CD4-positive, alpha-beta memory T cell (primary cell): ENCODE data around the gene MIB1. TPM values are rescaled to one million over a fixed set of nuclear protein-coding genes. Genes with fewer than 3 reads are reported as not detected.
A peak's percentile ranks its signal among the peaks of the same experiment; 100 is the strongest.

Source experiments
- CTCF ChIA-PET: fragments of 350-600 bp; sonication (Branson Sonifier 250); formaldehyde crosslinking; loops from one replicate; lab custom pipeline; 2021; ENCODE audit warnings: inconsistent platforms; ENCODE audit not compliant: partially characterized antibody; lab: Charles Lee
- POLR2A ChIA-PET: fragments of 350-600 bp; sonication (Branson Sonifier 250); formaldehyde crosslinking; loops from one replicate; lab custom pipeline; 2021; ENCODE audit not compliant: partially characterized antibody; lab: Charles Lee
- DNase-seq, 5 donors: peaks; one replicate each; pipeline versions ENCODE4 v3.0.0 to v3.0.0-alpha.2; 2020 to 2022; ENCODE audit warnings: mixed read lengths in 1 of 5
- H3K27ac ChIP-seq: one replicate; pipeline ENCODE4 v1.7.0; 2013; ENCODE audit warnings: low read depth, low read length
- H3K27me3 ChIP-seq: 2 replicates; pipeline ENCODE4 v1.7.0; 2013; ENCODE audit warnings: mild to moderate bottlenecking, low read length, moderate library complexity; ENCODE audit not compliant: insufficient read depth
- H3K36me3 ChIP-seq: 2 replicates; pipeline ENCODE4 v1.7.0; 2013; ENCODE audit warnings: mild to moderate bottlenecking, low read length, moderate library complexity; ENCODE audit not compliant: insufficient read depth
- H3K4me1 ChIP-seq: 2 replicates; pipeline ENCODE4 v1.7.0; 2013; ENCODE audit warnings: mild to moderate bottlenecking, low read length, moderate library complexity; ENCODE audit not compliant: insufficient read depth
- H3K4me3 ChIP-seq, 2 donors: one replicate each; pipeline ENCODE4 v1.7.0; 2013; ENCODE audit warnings: low read length in 2 of 2, mild to moderate bottlenecking in 1 of 2
- H3K9me3 ChIP-seq, 2 donors: one replicate each; pipeline ENCODE4 v1.7.0; 2013; ENCODE audit warnings: low read length in 2 of 2, control low read depth in 1 of 2; ENCODE audit not compliant: control insufficient read depth in 1 of 2
- H3K27ac Mint-ChIP-seq, 7 donors: one replicate each; pipeline ENCODE4 v1.8.0; 2020 to 2021; ENCODE audit warnings: mixed read lengths in 7 of 7, mild to moderate bottlenecking in 6 of 7, inconsistent platforms in 3 of 7, moderate library complexity in 3 of 7
- H3K27me3 Mint-ChIP-seq, 2 donors: one replicate each; pipeline ENCODE4 v1.8.0; 2020 to 2021; ENCODE audit warnings: mixed read lengths in 2 of 2
- H3K36me3 Mint-ChIP-seq, 2 donors: one replicate each; pipeline ENCODE4 v1.8.0; 2020 to 2021; ENCODE audit warnings: mixed read lengths in 2 of 2, inconsistent platforms in 1 of 2, mild to moderate bottlenecking in 1 of 2
- H3K4me1 Mint-ChIP-seq, 4 donors: one replicate each; pipeline ENCODE4 v1.8.0; 2020 to 2021; ENCODE audit warnings: mixed read lengths in 4 of 4, mild to moderate bottlenecking in 1 of 4
- H3K4me3 Mint-ChIP-seq, 8 donors: one replicate each; pipeline ENCODE4 v1.8.0; 2020 to 2021; ENCODE audit warnings: mixed read lengths in 8 of 8, mild to moderate bottlenecking in 7 of 8, moderate library complexity in 6 of 8, inconsistent platforms in 3 of 8
- H3K9me3 Mint-ChIP-seq, 8 donors: one replicate each; pipeline ENCODE4 v1.8.0; 2020 to 2021; ENCODE audit warnings: mixed read lengths in 8 of 8, mild to moderate bottlenecking in 5 of 8, inconsistent platforms in 3 of 8, moderate library complexity in 1 of 8
- intact Hi-C: fragments of 100-400 bp; cut with micrococcal nuclease; formaldehyde crosslinking; loops from one replicate; pipeline ENCODE4 v1.15.1; 2023
- polyA plus RNA-seq, 2 donors: library from polyadenylated mRNA; unstranded; fragments of 300-500 nt; fragmentation: Illumina TruSeq; gene quantifications; one replicate each; pipeline ENCODE4 v1.2.3, GENCODE V29; 2021
- total RNA-seq, 2 experiments: library from RNA; stranded (reverse); gene quantifications; one replicate each; pipeline ENCODE4 v1.2.3, GENCODE V29; 2021

MIB1 gene
- total and polyA plus RNA-seq, 4 experiments from 2014 or later: 6.7 to 39.0 (median 22.6) TPM

- H3K27me3 Mint-ChIP-seq: no peaks in the 10 kb centered on the region
- no peak overlapping the region for H3K4me3 ChIP-seq
- H3K36me3 ChIP-seq: peaks cover 4% of the 10 kb centered on the region
- no peaks in the 10 kb centered on the region for H3K4me1 Mint-ChIP-seq
- H3K9me3 ChIP-seq: no peaks in the 10 kb centered on the region
- CTCF ChIA-PET: no interaction called here
- H3K27ac ChIP-seq: no peak overlapping the region
- intact Hi-C loops: no loop called here
- H3K36me3 Mint-ChIP-seq: peaks cover 34 to 46% of the 10 kb centered on the region in 2 donors
- no peaks in the 10 kb centered on the region for H3K9me3 Mint-ChIP-seq
- H3K4me1 ChIP-seq: no peaks in the 10 kb centered on the region
- POLR2A ChIA-PET: no interaction called here
- H3K27me3 ChIP-seq: no peaks in the 10 kb centered on the region
- DNase-seq: no peak
- H3K4me3 Mint-ChIP-seq: no peak overlapping the region
- H3K27ac Mint-ChIP-seq: no peak overlapping the region
Observed at GRCh38 chr18:21865043-21865442, 124.5 kb downstream of the MIB1 start.

DNA sequence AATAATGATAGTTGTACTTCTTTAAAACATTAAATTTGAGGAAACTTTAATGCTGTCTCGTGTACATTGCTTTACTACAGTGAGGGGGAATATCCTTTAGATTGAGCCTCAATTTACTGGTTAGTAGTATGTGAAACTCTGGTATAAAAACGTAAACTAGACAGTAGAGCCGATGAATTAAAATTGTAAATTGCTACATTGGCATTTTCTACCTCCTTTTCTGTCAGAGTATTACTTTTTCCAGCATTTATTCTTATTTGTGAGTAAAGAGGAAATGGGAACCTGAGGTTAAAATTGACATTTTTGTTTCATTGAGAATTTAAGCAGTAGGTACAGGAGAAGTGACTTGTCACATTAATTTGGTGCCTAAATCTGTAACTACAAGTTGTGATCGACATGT, 128.2 kb downstream of the MIB1 start:
- H3K36me3 ChIP-seq: peaks cover 4% of the 10 kb centered on the region
- no peak overlapping the region for H3K4me3 ChIP-seq
- DNase-seq: no peak
- no peak overlapping the region for H3K27ac ChIP-seq
- Mint-ChIP-seq H3K27ac (no peak overlapping the region), H3K36me3 (peaks cover 20 to 34% of the 10 kb centered on the region in 2 donors), H3K9me3 (peaks cover 0 to 5% (median 0%) of the 10 kb centered on the region in 8 donors), H3K4me3 (no peak overlapping the region), H3K4me1 (no peaks in the 10 kb centered on the region), H3K27me3 (no peaks in the 10 kb centered on the region)
- no peaks in the 10 kb centered on the region for H3K27me3 ChIP-seq
- POLR2A ChIA-PET: no interaction called here
- H3K9me3 ChIP-seq: no peaks in the 10 kb centered on the region
- no peaks in the 10 kb centered on the region for H3K4me1 ChIP-seq
- CTCF ChIA-PET: interaction anchor here (0.9 kb wide), 1 partner anchor 29 kb away, joined by 3 read pairs; no protein-coding TSS in a partner anchor
- intact Hi-C loops: no loop called here

DNA sequence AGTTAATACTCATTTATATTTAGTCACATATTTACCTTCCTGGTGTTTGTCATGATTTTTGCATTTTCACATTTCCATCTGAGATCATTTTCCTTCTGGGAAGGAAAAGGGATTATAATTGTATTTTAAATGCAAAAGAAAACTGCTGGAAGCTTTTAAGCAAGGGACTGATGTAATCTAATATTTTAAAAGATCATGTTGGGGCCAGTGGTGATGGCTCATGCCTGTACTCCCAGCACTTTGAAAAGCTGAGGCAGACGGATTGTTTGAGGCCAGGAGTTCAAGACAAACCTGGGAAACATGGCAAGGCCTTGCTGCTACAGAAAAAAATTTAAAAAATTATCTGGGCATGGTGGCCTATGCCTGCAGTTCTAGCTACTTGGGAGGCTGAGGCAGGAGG, 149.0 kb downstream of the MIB1 start:
- POLR2A ChIA-PET: no interaction called here
- Histone ChIP-seq H3K9me3 (no peaks in the 10 kb centered on the region), H3K36me3 (no peaks in the 10 kb centered on the region), H3K4me1 (no peaks in the 10 kb centered on the region), H3K4me3 (no peak overlapping the region), H3K27ac (no peak overlapping the region), H3K27me3 (no peaks in the 10 kb centered on the region)
- Mint-ChIP-seq H3K9me3 (peaks cover 0 to 9% (median 1%) of the 10 kb centered on the region in 8 donors), H3K4me3 (no peak overlapping the region), H3K27ac (no peak overlapping the region), H3K27me3 (peaks cover 6 to 9% of the 10 kb centered on the region in 2 donors), H3K36me3 (no peaks in the 10 kb centered on the region), H3K4me1 (no peaks in the 10 kb centered on the region)
- DNase-seq: no peak
- CTCF ChIA-PET: no interaction called here
- intact Hi-C loops: no loop called here

- POLR2A ChIA-PET: no interaction called here
- Mint-ChIP-seq H3K4me1 (peaks cover 0 to 7% (median 1%) of the 10 kb centered on the region in 4 donors), H3K27ac (no peak overlapping the region), H3K4me3 (no peak overlapping the region), H3K27me3 (peaks cover 8 to 13% of the 10 kb centered on the region in 2 donors), H3K9me3 (peaks cover 0 to 5% (median 0%) of the 10 kb centered on the region in 8 donors), H3K36me3 (no peaks in the 10 kb centered on the region)
- no peaks in the 10 kb centered on the region for H3K27me3 ChIP-seq
- CTCF ChIA-PET: no interaction called here
- intact Hi-C loops: loop anchor here (5.0 kb wide), 1 partner anchor 808 kb away; no protein-coding TSS in a partner anchor
- DNase-seq: no peak
- no peak overlapping the region for H3K27ac ChIP-seq
- no peak overlapping the region for H3K4me3 ChIP-seq
- H3K9me3 ChIP-seq: no peaks in the 10 kb centered on the region
- no peaks in the 10 kb centered on the region for H3K36me3 ChIP-seq
- no peaks in the 10 kb centered on the region for H3K4me1 ChIP-seq
Observed at GRCh38 chr18:21894619-21895367, 154.2 kb downstream of the MIB1 start.

- H3K27ac Mint-ChIP-seq: no peak overlapping the region
- CTCF ChIA-PET: no interaction called here
Observed at GRCh38 chr18:21896732-21897336, 156.2 kb downstream of the MIB1 start.

DNA sequence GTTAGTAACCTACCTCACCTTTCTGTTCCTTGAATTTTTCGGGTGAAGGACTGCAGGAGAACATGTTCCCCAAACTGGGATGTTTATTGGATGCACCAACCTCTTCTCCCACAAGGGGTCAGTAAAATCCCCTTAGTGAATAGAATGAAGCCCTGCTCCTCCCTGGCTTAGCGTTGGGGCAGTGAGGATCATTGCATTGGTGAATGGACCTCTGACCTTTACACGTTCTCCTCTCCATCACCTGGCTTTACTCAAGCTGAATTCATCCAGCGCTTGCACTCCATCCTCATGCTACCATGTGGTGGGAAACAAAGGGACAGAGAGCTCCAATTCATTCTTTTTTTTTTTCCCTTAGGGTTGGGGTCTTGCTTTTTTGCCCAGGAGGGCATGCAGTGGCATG, 157.2 kb downstream of the MIB1 start:
- intact Hi-C loops: loop anchor here (2.0 to 5.0 kb wide), 2 partner anchors 665 to 804 kb away; no protein-coding TSS in a partner anchor
- Mint-ChIP-seq H3K4me1 (peaks cover 0 to 7% (median 1%) of the 10 kb centered on the region in 4 donors), H3K4me3 (no peak overlapping the region), H3K27me3 (peaks cover 6 to 10% of the 10 kb centered on the region in 2 donors), H3K9me3 (no peaks in the 10 kb centered on the region), H3K36me3 (no peaks in the 10 kb centered on the region), H3K27ac (no peak overlapping the region)
- no peaks in the 10 kb centered on the region for H3K27me3 ChIP-seq
- no peaks in the 10 kb centered on the region for H3K4me1 ChIP-seq
- H3K27ac ChIP-seq: no peak overlapping the region
- ChIA-PET POLR2A (interaction anchor here (0.7 kb wide), 1 partner anchor 287 kb away, joined by 3 read pairs; no protein-coding TSS in a partner anchor), CTCF (interaction anchor here (0.6 kb wide), 1 partner anchor 29 kb away, joined by 3 read pairs; no protein-coding TSS in a partner anchor)
- H3K9me3 ChIP-seq: no peaks in the 10 kb centered on the region
- no peaks in the 10 kb centered on the region for H3K36me3 ChIP-seq
- H3K4me3 ChIP-seq: no peak overlapping the region
- DNase-seq: peak in 3 of 5 donors; percentile 5 to 10 (median 7)

More at GRCh38 chr18:21896732-21897336, 156.2 kb downstream of the MIB1 start:
- H3K4me1 ChIP-seq: no peaks in the 10 kb centered on the region
- Mint-ChIP-seq H3K36me3 (no peaks in the 10 kb centered on the region), H3K4me3 (no peak overlapping the region), H3K9me3 (peaks cover 0 to 5% (median 0%) of the 10 kb centered on the region in 8 donors), H3K27me3 (peaks cover 9% of the 10 kb centered on the region in 2 donors), H3K4me1 (peaks cover 0 to 7% (median 1%) of the 10 kb centered on the region in 4 donors)
- POLR2A ChIA-PET: no interaction called here
- H3K27ac ChIP-seq: no peak overlapping the region
- H3K36me3 ChIP-seq: no peaks in the 10 kb centered on the region
- H3K9me3 ChIP-seq: no peaks in the 10 kb centered on the region
- intact Hi-C loops: loop anchor here (5.0 kb wide), 1 partner anchor 805 kb away; no protein-coding TSS in a partner anchor
- no peak overlapping the region for H3K4me3 ChIP-seq
- DNase-seq: no peak
- no peaks in the 10 kb centered on the region for H3K27me3 ChIP-seq

GRCh38 chr18:21900605-21901352, 160.2 kb downstream of the MIB1 start:
- no peaks in the 10 kb centered on the region for H3K27me3 ChIP-seq
- CTCF ChIA-PET: no interaction called here
- Mint-ChIP-seq H3K27ac (peak overlapping the region in 1 of 7 donors; percentile 9), H3K27me3 (peaks cover 14% of the 10 kb centered on the region in 2 donors), H3K4me3 (no peak overlapping the region), H3K9me3 (no peaks in the 10 kb centered on the region), H3K36me3 (no peaks in the 10 kb centered on the region), H3K4me1 (peaks cover 0 to 7% (median 1%) of the 10 kb centered on the region in 4 donors)
- H3K4me1 ChIP-seq: no peaks in the 10 kb centered on the region
- no peak overlapping the region for H3K27ac ChIP-seq
- H3K36me3 ChIP-seq: no peaks in the 10 kb centered on the region
- no peaks in the 10 kb centered on the region for H3K9me3 ChIP-seq
- no peak overlapping the region for H3K4me3 ChIP-seq
- intact Hi-C loops: no loop called here
- POLR2A ChIA-PET: no interaction called here
- no peak for DNase-seq
